ENCODE measurements around the gene IGSF21.

The IGSF21 gene

DNA sequence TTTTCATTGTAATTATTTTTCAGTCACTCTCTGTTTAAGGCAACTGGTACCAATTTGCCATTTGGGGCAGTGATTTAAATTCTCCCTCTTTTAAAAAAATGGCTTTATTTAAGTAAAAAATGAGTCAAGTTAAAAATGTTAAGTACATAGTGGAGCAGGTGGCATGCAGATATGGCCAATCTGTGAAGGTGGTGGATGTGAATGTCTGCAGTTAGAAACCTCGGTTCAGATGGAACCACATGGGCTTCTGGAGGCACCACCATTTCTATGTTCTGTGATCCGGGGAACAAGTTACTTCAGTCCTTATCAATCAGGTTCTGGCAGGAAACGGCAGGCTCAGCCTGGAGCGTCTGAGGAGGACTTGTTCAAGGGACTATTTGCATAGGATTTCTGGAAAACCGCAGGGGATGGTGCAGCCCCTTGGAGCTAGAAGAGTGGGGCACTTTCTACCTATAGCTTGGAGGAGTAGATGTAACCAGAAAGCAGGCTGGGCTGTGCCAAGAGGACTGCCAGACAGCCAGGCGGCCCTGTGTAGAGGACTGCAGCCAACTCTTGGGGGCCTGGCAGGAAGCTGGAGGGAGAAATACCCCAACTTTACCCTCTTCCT is 12.3 kb downstream of the IGSF21 start:
- 0 out of 2 replicates have a peak, but pooled peaks cover 5% of the 10 kb centered on the region for H3K4me1 ChIP-seq (ENCODE audit: control insufficient read depth, insufficient read depth, low read length)
- H3K27me3 ChIP-seq (ENCODE audit: control insufficient read depth, insufficient read depth, low read length), result no peaks in the 10 kb centered on the region; the same call in 1 of the 2 replicates
- H3K4me3 ChIP-seq (ENCODE audit: low read depth, low read length), result no peak overlapping the region
- H3K36me3 ChIP-seq (ENCODE audit: control insufficient read depth, insufficient read depth, low read length), result no peaks in the 10 kb centered on the region
- H3K27ac ChIP-seq (ENCODE audit: low read depth, low read length), result no peak overlapping the region
- H3K9ac ChIP-seq (ENCODE audit: low read depth, low read length), result no peak overlapping the region
- no peaks in the 10 kb centered on the region for H3K9me3 ChIP-seq (ENCODE audit: control insufficient read depth, insufficient read depth, low read length)

DNA sequence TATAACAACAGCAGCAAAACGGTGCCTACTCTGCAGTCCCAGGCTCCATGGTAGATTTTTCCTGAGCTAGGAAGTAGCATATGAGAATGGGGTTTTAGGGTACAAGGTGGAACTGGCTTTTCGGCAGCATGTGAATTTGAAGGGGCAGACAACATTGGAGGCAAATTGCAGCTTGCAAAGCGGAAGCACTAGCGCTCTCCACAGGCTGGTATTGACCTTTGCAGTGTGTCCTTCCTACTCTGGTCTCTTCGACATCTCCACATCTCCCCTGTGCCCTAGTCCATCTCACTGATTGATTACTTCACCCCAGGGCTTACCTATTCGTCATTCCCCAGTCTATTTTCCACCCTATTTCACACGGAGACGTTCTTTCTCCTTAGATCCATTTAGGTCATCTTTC is 13.0 kb downstream of the IGSF21 start:
- H3K4me3 ChIP-seq (ENCODE audit: low read depth, low read length), result no peak overlapping the region
- H3K27me3 ChIP-seq (ENCODE audit: control insufficient read depth, insufficient read depth, low read length), result no peaks in the 10 kb centered on the region
- no peak overlapping the region for H3K27ac ChIP-seq (ENCODE audit: low read depth, low read length)
- H3K36me3 ChIP-seq (ENCODE audit: control insufficient read depth, insufficient read depth, low read length), result no peaks in the 10 kb centered on the region
- no peak overlapping the region for H3K9ac ChIP-seq (ENCODE audit: low read depth, low read length)
- 0 out of 2 replicates have a peak, but pooled peaks cover 5% of the 10 kb centered on the region for H3K4me1 ChIP-seq (ENCODE audit: control insufficient read depth, insufficient read depth, low read length)
- H3K9me3 ChIP-seq (ENCODE audit: control insufficient read depth, insufficient read depth, low read length), result no peaks in the 10 kb centered on the region

DNA sequence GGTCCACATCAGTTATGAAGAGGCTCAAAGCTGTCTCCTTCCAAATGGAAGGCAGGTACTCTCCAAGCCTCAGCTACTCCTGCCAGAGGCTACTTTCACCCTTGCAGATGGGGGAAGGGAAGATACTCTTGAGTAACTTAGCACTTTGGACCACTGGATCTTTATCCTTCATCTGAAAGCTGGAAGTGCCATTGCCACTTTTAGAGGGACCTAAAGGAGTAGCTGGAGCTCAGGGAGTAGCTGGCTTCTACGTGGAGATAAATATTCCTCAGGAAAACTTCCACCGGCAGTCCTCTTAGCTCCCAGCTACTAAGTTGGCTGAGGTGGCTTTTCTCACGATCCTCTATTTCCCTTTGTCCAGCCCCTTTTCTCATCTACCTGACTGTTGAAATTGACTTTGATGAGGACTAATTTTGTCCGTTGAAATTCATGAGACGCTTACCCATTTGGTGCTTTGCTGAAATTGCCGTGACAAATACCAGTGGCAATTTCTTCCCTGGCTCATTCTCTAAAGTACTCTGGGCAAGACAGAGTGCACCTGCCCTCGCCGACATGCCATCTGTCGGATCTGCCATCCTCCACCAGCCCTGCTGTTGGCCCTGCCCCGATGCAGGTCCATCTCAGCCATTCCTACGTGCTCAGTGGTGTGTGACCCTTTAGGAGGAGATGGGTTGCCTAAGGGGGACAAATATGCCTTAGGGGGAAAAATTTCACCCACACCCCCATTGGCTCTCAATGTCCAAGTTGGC is 13.6 kb downstream of the IGSF21 start:
- no peak overlapping the region for H3K9ac ChIP-seq (ENCODE audit: low read depth, low read length)
- no peak overlapping the region for H3K4me3 ChIP-seq (ENCODE audit: low read depth, low read length)
- H3K9me3 ChIP-seq (ENCODE audit: control insufficient read depth, insufficient read depth, low read length), result no peaks in the 10 kb centered on the region
- no peaks in the 10 kb centered on the region for H3K36me3 ChIP-seq (ENCODE audit: control insufficient read depth, insufficient read depth, low read length)
- 0 out of 2 replicates have a peak, but pooled peaks cover 5% of the 10 kb centered on the region for H3K4me1 ChIP-seq (ENCODE audit: control insufficient read depth, insufficient read depth, low read length)
- no peak overlapping the region for H3K27ac ChIP-seq (ENCODE audit: low read depth, low read length)
- no peaks in the 10 kb centered on the region for H3K27me3 ChIP-seq (ENCODE audit: control insufficient read depth, insufficient read depth, low read length)

DNA sequence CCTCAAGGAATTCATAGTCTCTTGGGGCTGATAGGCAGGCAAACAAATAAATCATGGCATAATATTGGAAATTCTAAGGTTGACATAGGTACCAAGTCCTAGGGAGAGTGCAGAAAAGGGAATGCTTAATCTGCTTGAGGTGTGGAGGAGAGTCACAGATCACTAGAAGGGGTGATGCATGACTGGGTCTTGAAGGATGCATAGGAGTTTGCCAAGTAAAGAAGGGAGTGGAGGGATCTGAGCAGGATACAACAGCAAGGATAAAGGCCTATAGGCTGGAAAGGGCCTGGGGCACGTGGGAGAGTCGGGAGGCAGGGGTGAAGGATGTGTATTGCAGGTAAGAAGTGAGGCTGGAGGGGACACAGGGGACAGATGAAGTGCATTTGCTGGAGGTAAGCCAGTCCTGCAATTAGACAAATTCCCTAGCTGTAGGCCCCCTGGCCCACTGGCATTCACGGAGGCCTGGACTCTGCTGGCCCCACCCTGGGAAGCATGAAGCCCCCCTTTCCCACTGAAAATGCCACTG is 15.9 kb downstream of the IGSF21 start:
- Histone ChIP-seq H3K27me3 (ENCODE audit: control insufficient read depth, insufficient read depth, low read length) (no peaks in the 10 kb centered on the region), H3K9me3 (ENCODE audit: control insufficient read depth, insufficient read depth, low read length) (no peaks in the 10 kb centered on the region), H3K9ac (ENCODE audit: low read depth, low read length) (no peak overlapping the region), H3K36me3 (ENCODE audit: control insufficient read depth, insufficient read depth, low read length) (no peaks in the 10 kb centered on the region), H3K27ac (ENCODE audit: low read depth, low read length) (no peak overlapping the region), H3K4me3 (ENCODE audit: low read depth, low read length) (no peak overlapping the region), H3K4me1 (ENCODE audit: control insufficient read depth, insufficient read depth, low read length) (0 out of 2 replicates have a peak, but pooled peaks cover under 1% of the 10 kb centered on the region)

DNA sequence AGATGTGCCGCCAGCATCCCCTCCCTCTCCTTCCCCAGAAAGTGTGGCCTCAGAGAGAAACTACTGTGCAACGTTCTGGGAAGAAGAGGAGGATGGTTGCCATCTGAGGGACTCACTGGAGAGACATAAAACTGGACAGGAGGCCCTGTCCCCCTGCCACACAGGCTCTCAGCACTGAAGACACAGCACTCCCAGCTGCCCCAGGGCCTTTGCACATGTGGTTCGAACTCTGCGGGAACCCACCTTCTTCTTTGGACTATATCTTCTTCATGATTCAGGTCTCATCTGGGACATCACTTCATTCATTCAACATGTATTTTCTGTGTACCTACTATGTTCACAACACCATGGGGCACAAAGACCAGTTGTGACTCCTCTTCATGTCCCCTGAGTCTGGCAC is 17.4 kb downstream of the IGSF21 start:
- H3K36me3 ChIP-seq (ENCODE audit: control insufficient read depth, insufficient read depth, low read length), result no peaks in the 10 kb centered on the region
- no peak overlapping the region for H3K4me3 ChIP-seq (ENCODE audit: low read depth, low read length)
- no peaks in the 10 kb centered on the region for H3K4me1 ChIP-seq (ENCODE audit: control insufficient read depth, insufficient read depth, low read length)
- H3K27ac ChIP-seq (ENCODE audit: low read depth, low read length), result no peak overlapping the region
- H3K9ac ChIP-seq (ENCODE audit: low read depth, low read length), result no peak overlapping the region
- no peaks in the 10 kb centered on the region for H3K9me3 ChIP-seq (ENCODE audit: control insufficient read depth, insufficient read depth, low read length)
- no peaks in the 10 kb centered on the region for H3K27me3 ChIP-seq (ENCODE audit: control insufficient read depth, insufficient read depth, low read length)

DNA sequence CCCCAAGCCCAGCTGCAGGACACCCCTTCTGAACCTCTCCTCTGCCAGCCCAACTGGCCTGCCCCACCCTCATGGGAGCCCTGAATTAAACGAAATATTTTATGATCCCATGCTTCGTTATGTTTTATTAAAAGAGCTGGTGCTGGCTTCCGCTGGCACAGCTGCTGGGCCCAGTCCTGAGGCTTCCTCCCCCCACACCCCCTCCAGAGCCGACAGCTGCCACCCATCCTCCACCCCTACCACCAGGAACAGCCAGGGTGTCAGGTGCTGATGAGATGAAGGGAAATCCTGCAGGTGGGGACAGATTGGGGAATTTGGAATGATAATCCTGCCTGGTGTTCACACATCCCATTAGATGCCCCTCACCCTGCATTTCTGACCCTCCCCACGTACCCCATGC is 19.0 kb downstream of the IGSF21 start:
- Histone ChIP-seq H3K27me3 (ENCODE audit: control insufficient read depth, insufficient read depth, low read length) (no peaks in the 10 kb centered on the region), H3K4me1 (ENCODE audit: control insufficient read depth, insufficient read depth, low read length) (no peaks in the 10 kb centered on the region), H3K9ac (ENCODE audit: low read depth, low read length) (no peak overlapping the region), H3K4me3 (ENCODE audit: low read depth, low read length) (no peak overlapping the region), H3K36me3 (ENCODE audit: control insufficient read depth, insufficient read depth, low read length) (no peaks in the 10 kb centered on the region), H3K9me3 (ENCODE audit: control insufficient read depth, insufficient read depth, low read length) (no peaks in the 10 kb centered on the region), H3K27ac (ENCODE audit: low read depth, low read length) (no peak overlapping the region)

DNA sequence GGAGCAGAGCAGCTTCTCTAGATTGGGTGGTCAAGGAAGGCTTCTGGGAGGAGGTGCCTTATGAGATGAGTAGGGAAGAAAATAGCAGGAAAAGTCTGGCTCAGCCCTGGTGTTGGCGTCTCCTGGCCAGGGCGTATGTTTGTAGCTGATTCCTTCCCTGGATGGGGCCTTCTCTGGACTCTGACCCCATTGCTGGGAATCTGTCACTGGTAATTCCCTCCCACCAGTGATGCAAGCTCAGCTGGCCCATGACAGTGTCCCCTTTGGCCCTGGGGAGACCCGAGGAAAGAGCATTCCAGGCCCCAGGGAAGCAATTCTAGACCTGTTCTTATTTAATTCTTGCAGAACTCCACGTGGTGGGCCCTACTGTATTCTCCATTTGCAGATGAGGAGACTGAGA is 20.7 kb downstream of the IGSF21 start:
- Histone ChIP-seq H3K36me3 (ENCODE audit: control insufficient read depth, insufficient read depth, low read length) (no peaks in the 10 kb centered on the region), H3K27me3 (ENCODE audit: control insufficient read depth, insufficient read depth, low read length) (no peaks in the 10 kb centered on the region), H3K9me3 (ENCODE audit: control insufficient read depth, insufficient read depth, low read length) (no peaks in the 10 kb centered on the region), H3K9ac (ENCODE audit: low read depth, low read length) (no peak overlapping the region), H3K27ac (ENCODE audit: low read depth, low read length) (no peak overlapping the region), H3K4me3 (ENCODE audit: low read depth, low read length) (no peak overlapping the region), H3K4me1 (ENCODE audit: control insufficient read depth, insufficient read depth, low read length) (peaks cover 9% of the 10 kb centered on the region)

DNA sequence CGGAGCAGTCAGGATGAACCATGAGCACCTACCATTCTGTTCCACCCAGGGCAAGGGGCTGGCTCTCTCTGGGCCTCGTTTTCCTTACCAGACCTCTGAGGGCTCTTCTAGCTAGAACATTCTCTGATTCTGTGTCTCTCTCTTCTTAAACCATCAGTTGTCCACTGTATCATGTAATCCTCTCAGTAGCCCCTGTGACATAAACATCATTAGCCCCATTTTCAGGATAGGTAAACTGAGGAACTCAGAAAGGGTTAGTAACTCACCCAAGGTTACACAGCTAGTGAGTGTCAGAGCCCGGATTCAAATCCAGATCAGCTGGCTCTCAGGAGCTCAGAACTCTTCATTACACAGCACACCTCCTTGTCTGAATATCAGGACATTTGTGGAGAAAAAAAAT is 22.8 kb downstream of the IGSF21 start:
- Histone ChIP-seq H3K9me3 (ENCODE audit: control insufficient read depth, insufficient read depth, low read length) (no peaks in the 10 kb centered on the region), H3K36me3 (ENCODE audit: control insufficient read depth, insufficient read depth, low read length) (no peaks in the 10 kb centered on the region), H3K27me3 (ENCODE audit: control insufficient read depth, insufficient read depth, low read length) (no peaks in the 10 kb centered on the region), H3K4me3 (ENCODE audit: low read depth, low read length) (no peak overlapping the region), H3K4me1 (ENCODE audit: control insufficient read depth, insufficient read depth, low read length) (peaks cover 13% of the 10 kb centered on the region), H3K9ac (ENCODE audit: low read depth, low read length) (no peak overlapping the region), H3K27ac (ENCODE audit: low read depth, low read length) (no peak overlapping the region)

DNA sequence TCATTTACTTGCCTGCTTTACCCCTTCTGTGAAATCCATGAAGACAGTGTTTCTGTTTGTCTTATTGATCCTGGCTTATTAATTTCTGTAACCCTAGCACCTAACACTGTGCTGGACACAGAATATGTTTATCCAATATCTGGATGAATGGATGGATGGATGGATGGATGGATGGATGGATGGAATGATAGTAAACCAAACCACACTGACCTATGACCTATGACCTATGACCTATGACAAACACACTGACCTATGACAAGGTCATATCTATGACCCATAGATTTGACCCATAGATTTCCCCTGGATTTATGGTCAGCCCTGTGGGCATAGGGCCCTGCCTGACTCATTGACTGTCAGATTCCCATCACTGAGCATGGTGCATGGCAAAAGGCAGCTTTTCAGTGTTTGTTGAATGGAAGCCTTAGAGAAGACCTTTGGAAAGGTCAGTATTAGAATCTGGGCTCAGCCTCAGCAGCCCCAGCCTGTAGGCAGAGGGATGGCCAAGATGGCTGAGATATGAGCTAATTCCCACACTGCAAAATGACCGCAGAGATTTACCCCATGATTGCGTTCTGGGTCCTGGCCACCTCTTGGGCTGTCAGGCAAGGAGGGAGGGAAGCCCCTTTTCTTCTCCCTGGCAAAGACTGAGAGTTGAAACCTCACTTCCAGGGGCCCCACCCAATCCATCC is 24.6 kb downstream of the IGSF21 start:
- Histone ChIP-seq H3K4me3 (ENCODE audit: low read depth, low read length) (no peak overlapping the region), H3K9ac (ENCODE audit: low read depth, low read length) (no peak overlapping the region), H3K9me3 (ENCODE audit: control insufficient read depth, insufficient read depth, low read length) (no peaks in the 10 kb centered on the region), H3K36me3 (ENCODE audit: control insufficient read depth, insufficient read depth, low read length) (no peaks in the 10 kb centered on the region), H3K27ac (ENCODE audit: low read depth, low read length) (no peak overlapping the region), H3K4me1 (ENCODE audit: control insufficient read depth, insufficient read depth, low read length) (peaks cover 13% of the 10 kb centered on the region), H3K27me3 (ENCODE audit: control insufficient read depth, insufficient read depth, low read length) (no peaks in the 10 kb centered on the region)

DNA sequence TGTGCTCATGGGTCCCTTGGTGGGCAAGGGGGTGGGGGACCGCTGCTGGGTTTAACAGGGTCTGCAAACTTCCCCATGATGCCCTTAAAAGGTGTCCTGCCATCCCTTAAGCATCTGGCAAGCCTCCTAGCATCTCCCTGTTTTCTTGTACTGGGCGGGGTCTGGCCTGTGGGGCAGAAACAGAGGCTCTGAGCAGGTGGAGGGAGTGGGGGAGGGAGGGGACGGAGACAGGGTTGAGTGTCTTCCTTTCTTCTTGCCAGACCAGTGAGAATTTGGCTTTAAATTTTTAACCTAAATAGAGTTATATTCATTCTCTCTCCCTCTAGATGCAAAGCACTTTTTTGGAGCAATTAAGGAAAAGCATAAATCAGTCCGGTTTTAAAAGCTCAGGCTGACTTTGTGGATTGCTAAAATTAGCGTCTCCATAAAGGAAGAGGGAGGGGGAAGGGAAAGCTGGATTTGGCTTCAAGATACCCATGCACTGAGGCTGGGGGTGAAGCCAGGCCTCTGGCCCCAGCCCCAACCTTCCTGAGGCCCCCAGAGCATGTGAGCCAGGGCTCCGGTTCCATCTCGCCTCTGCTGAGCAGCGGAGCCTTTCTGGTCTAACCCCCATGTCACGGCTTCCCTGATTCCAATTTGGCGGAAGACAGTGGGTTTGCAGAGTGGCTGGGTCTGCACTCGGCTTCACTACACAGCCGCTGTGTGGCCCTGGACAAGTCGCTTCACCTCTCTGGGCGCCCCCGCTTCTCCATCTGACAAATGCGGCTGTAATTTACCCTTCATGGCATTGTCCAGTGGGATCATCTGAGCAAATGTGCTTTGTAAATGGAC is 25.3 kb downstream of the IGSF21 start:
- no peaks in the 10 kb centered on the region for H3K9me3 ChIP-seq (ENCODE audit: control insufficient read depth, insufficient read depth, low read length)
- no peak overlapping the region for H3K4me3 ChIP-seq (ENCODE audit: low read depth, low read length)
- peaks cover 13% of the 10 kb centered on the region for H3K4me1 ChIP-seq (ENCODE audit: control insufficient read depth, insufficient read depth, low read length)
- H3K27ac ChIP-seq (ENCODE audit: low read depth, low read length), result no peak overlapping the region
- no peaks in the 10 kb centered on the region for H3K27me3 ChIP-seq (ENCODE audit: control insufficient read depth, insufficient read depth, low read length)
- H3K9ac ChIP-seq (ENCODE audit: low read depth, low read length), result no peak overlapping the region
- no peaks in the 10 kb centered on the region for H3K36me3 ChIP-seq (ENCODE audit: control insufficient read depth, insufficient read depth, low read length)
